Central memory CD4-positive, alpha-beta T cell (primary cell): ENCODE measurements around the gene LCE2D.

ENCODE experiments used
- DNase-seq: peaks from one replicate; pipeline ENCODE4 v3.0.0; 2022

LCE2D gene

DNA sequence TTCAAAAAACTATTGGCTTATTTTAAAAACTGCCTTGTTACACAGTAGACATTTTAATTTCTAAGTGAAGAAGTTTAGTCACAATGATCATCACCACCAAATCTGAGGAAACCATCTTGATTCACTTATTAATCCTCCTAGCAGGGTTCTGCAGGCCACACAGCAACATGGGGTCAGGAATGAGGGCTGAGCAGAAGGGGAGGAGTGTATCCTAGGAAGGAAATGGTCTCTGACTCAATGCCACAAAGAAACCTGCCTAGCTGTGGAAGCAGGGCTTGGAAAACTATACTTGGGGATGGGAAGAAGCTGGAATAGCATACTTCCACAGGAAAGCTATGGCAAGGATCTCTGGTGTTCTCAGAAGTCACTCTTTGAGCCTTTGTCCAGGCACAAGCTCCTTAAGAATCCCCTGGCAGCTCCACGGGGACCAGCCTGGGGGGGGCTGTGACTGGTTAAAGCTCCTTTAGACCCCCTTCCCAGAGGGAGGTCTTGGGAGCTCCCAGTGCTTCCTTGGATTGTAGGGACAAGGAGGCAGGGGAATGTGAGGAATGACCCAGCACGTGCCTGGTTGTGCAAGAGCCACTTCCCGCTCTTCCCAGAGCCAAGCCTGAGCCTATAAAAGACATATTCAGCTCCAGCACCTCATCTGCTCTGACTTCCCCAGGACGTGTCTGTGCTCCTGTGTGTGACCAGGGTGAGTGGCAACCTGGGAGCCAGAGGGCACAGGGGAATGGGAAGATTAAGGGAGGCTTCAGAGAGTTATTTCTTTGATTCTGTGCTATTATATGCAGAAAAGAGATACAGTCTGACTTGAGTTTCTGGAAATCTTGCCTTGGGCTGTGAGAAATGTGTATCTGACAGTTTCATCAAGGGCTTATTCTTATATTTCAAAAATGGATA lies 34.8 kb downstream of the LCE2D start, which contains the start of gene LCE2A:
TSS of gene LCE2A (plus strand) at position 645 of the 900 bp plus-strand sequence. CDS start 557 bp downstream, outside the sequence.
- DNase-seq = no peak

- no peak for DNase-seq
These were observed 36.6 kb downstream of the LCE2D start for GRCh38 chr1:152699746-152700145.

GRCh38 chr1:152707860-152708259 lies 44.7 kb downstream of the LCE2D start, which contains the start of gene LCE4A:
Gene LCE4A (plus strand): TSS chr1:152708160. CDS start chr1:152709076, 916 bp downstream.
- no peak for DNase-seq
